NT2/D1 (cell line): ENCODE measurements around the gene TBC1D5.
"Not testable (repeated sequence)": the region's sequence is repeated elsewhere in the genome, so short reads cannot be mapped to it uniquely, and the experiment has no call there.

Experiments
- DNase-seq: peaks from one replicate; pipeline ENCODE4 v3.0.0-alpha.2; 2011; ENCODE audit warnings: low read depth, low spot score
- H3K27me3 ChIP-seq: 2 replicates; pipeline ENCODE4 v1.6.0; 2011; ENCODE audit warnings: mild to moderate bottlenecking; ENCODE audit not compliant: insufficient read length, insufficient read depth
- H3K36me3 ChIP-seq: 2 replicates; pipeline ENCODE4 v1.6.1; 2011; ENCODE audit warnings: mild to moderate bottlenecking, low read length, mixed read lengths; ENCODE audit not compliant: insufficient read depth, insufficient read length
- H3K4me1 ChIP-seq: 2 replicates; pipeline ENCODE4 v1.5.1; 2011; ENCODE audit not compliant: insufficient read depth, insufficient read length
- H3K4me3 ChIP-seq: 2 replicates; pipeline ENCODE4 v1.5.1; 2011; ENCODE audit warnings: low read depth; ENCODE audit not compliant: insufficient read length
- H3K9ac ChIP-seq: 2 replicates; pipeline ENCODE4 v1.6.0; 2011; ENCODE audit warnings: low read depth; ENCODE audit not compliant: insufficient read length
- H3K9me3 ChIP-seq: 2 replicates; pipeline ENCODE4 v1.5.1; 2011; ENCODE audit warnings: mild to moderate bottlenecking, low read length; ENCODE audit not compliant: insufficient read depth
- SUZ12 ChIP-seq: IDR thresholded peaks from 2 replicates; pipeline ENCODE4 v1.6.1; 2011; ENCODE audit not compliant: insufficient read length, insufficient read depth; ENCODE audit errors: extremely low read depth
- YY1 ChIP-seq: IDR thresholded peaks from 2 replicates; pipeline ENCODE4 v1.6.1; 2011; ENCODE audit not compliant: insufficient read length, insufficient read depth
- ZNF274 ChIP-seq: IDR thresholded peaks from 2 replicates; pipeline ENCODE4 v1.6.1; 2011; ENCODE audit warnings: mild to moderate bottlenecking, low read depth, low read length

Gene TBC1D5

DNA sequence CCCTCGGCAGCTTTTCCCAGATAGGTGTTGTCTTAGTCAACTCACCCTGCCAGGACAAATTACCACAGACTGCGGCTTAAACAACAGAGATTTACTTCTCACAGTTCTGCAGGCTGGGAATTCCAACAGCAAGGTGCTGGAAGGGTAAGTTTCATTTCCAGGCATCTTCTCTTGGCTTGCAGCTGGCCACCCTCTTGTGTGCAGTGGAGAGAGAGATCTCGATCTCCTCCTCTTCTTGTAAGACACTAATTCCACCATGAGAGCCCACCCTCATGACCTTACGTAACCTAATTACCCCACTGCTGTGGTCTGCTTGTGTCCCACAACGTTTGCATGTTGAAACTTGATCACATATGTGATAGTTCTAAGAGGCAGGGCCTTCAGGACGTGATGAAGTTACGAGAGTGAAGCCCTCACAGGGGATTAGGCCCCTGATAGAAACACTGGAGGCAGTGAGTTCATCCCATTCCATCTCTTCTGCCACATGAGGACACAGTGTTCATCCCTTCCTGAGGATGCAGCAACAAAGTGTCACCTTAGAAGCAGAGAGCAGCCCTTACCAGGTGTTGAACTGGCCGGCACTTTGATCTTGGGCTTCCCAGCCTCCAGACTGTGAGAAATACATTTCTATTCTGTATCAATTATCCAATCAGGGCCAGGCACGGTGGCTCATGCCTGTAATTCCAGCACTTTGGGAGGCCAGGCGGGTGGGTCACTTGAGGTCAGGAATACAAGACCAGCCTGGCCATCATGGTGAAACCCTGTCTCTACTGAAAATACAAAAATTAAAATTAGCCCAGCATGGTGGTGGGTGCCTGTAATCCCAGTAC, 609.9 kb downstream of the TBC1D5 start:
- H3K4me3 ChIP-seq, result no peak overlapping the region
- TF ChIP-seq ZNF274 (no peak), SUZ12 (no peak), YY1 (no peak)
- DNase-seq, result no peak

DNA sequence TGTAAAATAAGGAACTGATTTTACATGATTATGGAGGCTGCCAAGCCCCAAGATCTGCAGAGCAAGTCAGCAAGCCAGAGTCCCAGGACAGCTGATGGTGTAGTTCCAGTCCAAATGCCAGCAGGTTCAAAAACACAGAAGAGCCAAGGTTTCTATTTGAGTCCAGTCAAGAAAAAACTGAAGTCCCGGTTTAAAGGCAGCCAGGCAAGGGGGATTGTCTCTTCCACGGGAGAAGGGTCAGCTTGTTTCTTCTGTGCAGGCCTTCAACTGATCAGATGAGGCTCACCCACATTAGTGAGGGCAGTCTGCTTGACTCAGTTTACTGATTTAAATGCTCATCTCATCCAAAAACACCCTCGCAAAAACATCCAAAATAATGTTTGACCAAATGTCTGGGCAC, 611.5 kb downstream of the TBC1D5 start:
- Histone ChIP-seq H3K9ac (no peak overlapping the region), H3K4me3 (no peak overlapping the region), H3K4me1 (no peaks in the 10 kb centered on the region), H3K36me3 (no peaks in the 10 kb centered on the region), H3K27me3 (no peaks in the 10 kb centered on the region), H3K9me3 (peaks cover 14% of the 10 kb centered on the region; the same call in 1 of the 2 replicates)
- no peak for DNase-seq
- TF ChIP-seq ZNF274 (no peak), SUZ12 (no peak), YY1 (no peak)

More for the DNA sequence above, 609.9 kb downstream of the TBC1D5 start:
- H3K27me3 ChIP-seq, result no peaks in the 10 kb centered on the region
- peaks cover 19% of the 10 kb centered on the region; the same call in 1 of the 2 replicates for H3K9me3 ChIP-seq
- no peaks in the 10 kb centered on the region for H3K36me3 ChIP-seq
- no peaks in the 10 kb centered on the region for H3K4me1 ChIP-seq
- H3K9ac ChIP-seq, result no peak overlapping the region

GRCh38 chr3:17129556-17129955, 612.9 kb downstream of the TBC1D5 start:
- Histone ChIP-seq H3K4me1 (no peaks in the 10 kb centered on the region), H3K9me3 (peaks cover 14% of the 10 kb centered on the region; the same call in 1 of the 2 replicates), H3K36me3 (no peaks in the 10 kb centered on the region), H3K27me3 (no peaks in the 10 kb centered on the region), H3K9ac (no peak overlapping the region), H3K4me3 (no peak overlapping the region)
- no peak for TF ChIP-seq ZNF274
- no peak for TF ChIP-seq SUZ12
- DNase-seq, result no peak

GRCh38 chr3:17128671-17129070, 613.8 kb downstream of the TBC1D5 start:
- H3K27me3 ChIP-seq, H3K4me1 ChIP-seq, DNase-seq, H3K9ac ChIP-seq, H3K4me3 ChIP-seq, H3K36me3 ChIP-seq: not testable (repeated sequence)
- H3K9me3 ChIP-seq, result peaks cover 14% of the 10 kb centered on the region; the same call in 1 of the 2 replicates

DNA sequence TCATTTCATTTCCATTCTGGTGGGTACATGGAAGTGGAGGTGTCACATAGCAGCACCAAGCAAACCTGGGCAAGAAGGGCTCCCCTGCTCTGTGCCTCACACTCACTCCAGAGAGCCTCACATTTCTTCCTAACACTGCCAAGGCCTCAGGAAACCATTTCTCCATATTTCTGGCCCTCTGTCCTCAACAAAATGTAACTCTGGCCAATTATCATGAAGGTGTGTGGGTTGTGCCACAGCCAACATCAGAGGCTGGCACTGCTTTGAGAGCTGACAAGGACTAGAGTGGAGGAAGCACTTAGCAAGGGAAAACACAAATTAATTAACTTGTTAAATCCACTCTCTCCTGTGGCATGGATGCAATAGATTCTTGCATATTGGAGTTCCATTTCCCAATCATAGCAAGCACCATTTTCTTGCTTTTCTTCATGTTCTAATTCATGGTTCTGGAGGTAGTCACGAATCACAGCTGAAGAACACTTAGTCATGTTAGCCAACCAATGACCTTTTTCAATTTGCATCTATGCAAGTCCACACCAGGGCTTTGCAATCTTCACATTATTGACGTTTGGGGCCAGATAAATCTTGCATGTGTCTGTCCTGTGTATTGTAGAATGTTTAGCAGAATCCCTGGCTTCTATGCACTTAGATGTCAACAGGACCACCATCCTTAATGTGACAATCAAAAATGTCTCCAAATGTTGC, 616.5 kb downstream of the TBC1D5 start:
- TF ChIP-seq ZNF274, result no peak
- no peak for TF ChIP-seq SUZ12
- TF ChIP-seq YY1, result no peak
- no peaks in the 10 kb centered on the region for H3K4me1 ChIP-seq
- no peaks in the 10 kb centered on the region for H3K27me3 ChIP-seq
- H3K9ac ChIP-seq, result no peak overlapping the region
- no peak for DNase-seq
- H3K9me3 ChIP-seq, result peaks cover 19% of the 10 kb centered on the region; the same call in 1 of the 2 replicates
- no peak overlapping the region for H3K4me3 ChIP-seq
- H3K36me3 ChIP-seq, result no peaks in the 10 kb centered on the region

DNA sequence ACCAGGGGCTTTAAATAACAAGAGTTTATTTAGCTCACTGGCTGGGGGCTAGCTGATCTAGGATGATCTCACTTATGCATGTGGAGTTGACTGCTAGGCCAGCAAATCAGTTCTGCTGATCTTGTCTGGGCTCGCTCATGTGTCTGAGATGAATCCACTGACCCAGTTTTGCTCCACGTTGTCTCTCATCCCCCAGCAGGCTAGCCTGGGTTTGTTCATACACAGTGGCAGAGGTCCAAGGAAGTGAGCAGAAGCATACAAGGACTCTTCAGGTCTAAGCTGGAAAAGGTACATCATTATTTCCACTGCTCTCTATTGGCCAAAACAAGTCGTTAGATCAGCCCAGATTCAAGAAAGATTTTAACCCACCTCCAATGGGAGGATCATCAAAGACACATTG, 619.7 kb downstream of the TBC1D5 start:
- no peak for TF ChIP-seq SUZ12
- no peak for TF ChIP-seq ZNF274
- TF ChIP-seq YY1, result no peak
- Histone ChIP-seq H3K4me1 (no peaks in the 10 kb centered on the region), H3K27me3 (no peaks in the 10 kb centered on the region), H3K9ac (no peak overlapping the region), H3K4me3 (no peak overlapping the region), H3K9me3 (peaks cover 5% of the 10 kb centered on the region; the same call in 1 of the 2 replicates), H3K36me3 (no peaks in the 10 kb centered on the region)
- DNase-seq, result no peak

- Histone ChIP-seq H3K4me3 (no peak overlapping the region), H3K9me3 (peaks cover 5% of the 10 kb centered on the region; the same call in 1 of the 2 replicates), H3K9ac (no peak overlapping the region), H3K27me3 (no peaks in the 10 kb centered on the region), H3K36me3 (no peaks in the 10 kb centered on the region), H3K4me1 (no peaks in the 10 kb centered on the region)
- TF ChIP-seq ZNF274 (no peak), YY1 (no peak), SUZ12 (no peak)
- no peak for DNase-seq
These were observed 621.1 kb downstream of the TBC1D5 start for GRCh38 chr3:17121336-17121735.
